Uterus (tissue), 4 donors: ENCODE data around the gene AKR1A1. TPM values are rescaled to one million over a fixed set of nuclear protein-coding genes. Genes with fewer than 3 reads are reported as not detected.

ENCODE experiments used
- DNase-seq, 2 donors: peaks; one replicate each; pipeline ENCODE4 v3.0.0-alpha.2; 2019 to 2020
- H3K27ac ChIP-seq, 2 donors: fragments of 200-600 bp; sonication (generic); 1 replicate in 1 of 2; 2 replicates in 1 of 2; pipeline ENCODE4 v1.5.1; 2016 to 2018
- H3K27me3 ChIP-seq, 2 donors: fragments of 200-600 bp; sonication (generic); one replicate each; pipeline ENCODE4 v1.5.1; 2018 to 2019; ENCODE audit warnings: control low read depth in 1 of 2
- H3K36me3 ChIP-seq, 2 donors: fragments of 200-600 bp; sonication (generic); one replicate each; pipeline ENCODE4 v1.5.1; 2019; ENCODE audit warnings: control low read depth in 1 of 2
- H3K4me1 ChIP-seq, 2 donors: fragments of 200-600 bp; sonication (generic); one replicate each; pipeline ENCODE4 v1.5.1; 2018 to 2019; ENCODE audit warnings: control low read depth in 1 of 2
- H3K4me3 ChIP-seq, 2 donors: fragments of 200-600 bp; sonication (generic); 1 replicate in 1 of 2; 2 replicates in 1 of 2; pipeline ENCODE4 v1.5.1; 2018 to 2019; ENCODE audit warnings: mild to moderate bottlenecking in 1 of 2
- H3K9me3 ChIP-seq, 2 donors: fragments of 200-600 bp; sonication (generic); one replicate each; pipeline ENCODE4 v1.5.1; 2019; ENCODE audit warnings: control low read depth in 1 of 2
- CTCF ChIP-seq, 4 experiments: fragments of 200-600 bp in 2 of 4; fragments of 450-650 bp in 2 of 4; sonication (generic) in 2 of 4; IDR thresholded peaks; one replicate each; pipeline ENCODE4 v1.5.1; 2016 to 2019; ENCODE audit warnings: antibody characterized with exemption in 4 of 4, mild to moderate bottlenecking in 2 of 4, moderate library complexity in 1 of 4
- POLR2A ChIP-seq, 2 donors: fragments of 450-650 bp; IDR thresholded peaks; one replicate each; pipeline ENCODE4 v1.6.1; 2016; ENCODE audit warnings: antibody characterized with exemption in 2 of 2, mild to moderate bottlenecking in 1 of 2, moderate library complexity in 1 of 2
- intact Hi-C: fragments of 100-400 bp; cut with DNase I; formaldehyde crosslinking; loops from one replicate; pipeline ENCODE4 v1.15.1; 2023; ENCODE audit warnings: low total_unique reads
- total RNA-seq, 4 donors: library from RNA; depleted of rRNA in 3 of 4; stranded (reverse); fragments of >200 nt in 3 of 4; gene quantifications; one replicate each; pipeline versions ENCODE4 v1.1.0 to v1.2.4, GENCODE V29; 2014 to 2023
- donor health status: DM: yes; HTN: yes; CAD: no.

AKR1A1 gene
- total RNA-seq, 4 donors from 2014 or later = 75.3 to 162 (median 106) TPM

DNA sequence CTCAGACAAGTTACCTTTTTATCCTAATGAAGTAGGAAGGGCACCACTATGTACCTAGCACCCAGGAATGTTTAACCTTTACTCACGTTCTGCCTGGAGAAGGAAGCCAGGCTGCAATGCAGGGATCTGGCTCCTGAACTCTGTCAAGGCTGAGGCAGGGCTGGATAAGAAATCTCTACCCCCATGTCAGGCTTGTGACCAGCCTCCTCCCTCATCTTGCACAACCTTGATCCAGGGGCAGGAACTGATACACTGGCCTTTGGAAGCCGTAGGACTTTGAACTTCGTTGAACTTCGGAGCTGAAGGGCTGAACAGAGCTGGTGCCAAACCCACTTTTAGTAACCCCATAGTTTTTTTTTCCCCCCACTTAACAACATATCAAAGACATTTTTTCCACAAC lies 8.0 kb upstream of the AKR1A1 start:
- H3K27me3 ChIP-seq = no peaks in the 10 kb centered on the region
- TF ChIP-seq CTCF (IDR thresholded peaks at IDR 0.05) (no peak), POLR2A (IDR thresholded peaks at IDR 0.05) (no peak)
- no peaks in the 10 kb centered on the region for H3K4me1 ChIP-seq
- H3K4me3 ChIP-seq = no peak overlapping the region
- no peak overlapping the region for H3K27ac ChIP-seq
- H3K36me3 ChIP-seq = no peaks in the 10 kb centered on the region
- H3K9me3 ChIP-seq = no peaks in the 10 kb centered on the region
- no peak for DNase-seq
- intact Hi-C loops = no loop called here

GRCh38 chr1:45543581-45544417 lies 6.8 kb upstream of the AKR1A1 start:
- H3K36me3 ChIP-seq = no peaks in the 10 kb centered on the region
- no peak overlapping the region for H3K4me3 ChIP-seq
- intact Hi-C loops = no loop called here
- no peaks in the 10 kb centered on the region for H3K4me1 ChIP-seq
- H3K27ac ChIP-seq = no peak overlapping the region
- no peak for DNase-seq
- no peaks in the 10 kb centered on the region for H3K27me3 ChIP-seq
- no peak for TF ChIP-seq CTCF (IDR thresholded peaks at IDR 0.05)
- no peaks in the 10 kb centered on the region for H3K9me3 ChIP-seq

DNA sequence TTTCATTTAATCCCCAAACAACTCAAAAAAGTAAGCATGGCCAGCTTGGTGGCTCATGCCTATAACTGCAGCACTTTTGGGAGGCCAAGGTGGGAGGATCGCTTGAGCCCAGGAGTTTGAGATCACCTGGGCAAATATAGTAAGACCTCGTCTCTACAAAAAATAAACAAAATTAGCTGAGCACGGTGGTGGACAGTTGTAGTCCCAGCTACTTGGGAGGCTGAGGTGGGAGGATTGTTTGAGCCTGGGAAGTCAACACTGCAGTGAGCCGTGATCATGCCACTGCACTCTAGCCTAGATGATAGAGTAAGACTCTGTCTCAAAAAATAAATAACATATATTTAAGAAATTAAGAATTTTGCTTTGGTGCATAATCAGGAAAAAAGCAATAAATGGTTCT lies 6.1 kb upstream of the AKR1A1 start:
- no peak overlapping the region for H3K27ac ChIP-seq
- no peak for DNase-seq
- intact Hi-C loops = no loop called here

DNA sequence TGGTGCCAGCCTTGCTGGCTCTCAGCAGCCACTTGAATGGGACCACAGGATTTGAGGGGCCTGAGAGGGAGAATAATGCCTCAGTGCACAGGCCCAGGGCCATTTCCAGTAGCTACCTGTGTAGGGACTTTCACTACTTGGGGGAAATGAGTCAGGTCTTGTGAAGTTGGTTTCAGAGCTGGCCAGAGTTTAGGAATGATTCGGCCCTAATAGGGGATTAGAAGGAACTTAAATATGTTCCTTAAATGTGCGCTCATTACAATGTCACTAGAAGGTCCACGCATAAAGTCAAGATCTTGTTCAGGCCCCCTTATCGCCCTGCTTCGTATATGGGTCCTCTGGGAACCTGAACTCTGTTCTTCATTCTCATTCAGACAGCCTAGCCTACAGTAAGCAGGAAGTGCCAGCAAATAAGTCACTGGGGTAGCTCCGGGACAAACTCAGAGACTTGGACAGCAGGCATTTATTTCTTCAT lies 5.6 kb upstream of the AKR1A1 start:
- Histone ChIP-seq H3K4me1 (no peaks in the 10 kb centered on the region), H3K4me3 (no peak overlapping the region), H3K27me3 (no peaks in the 10 kb centered on the region), H3K27ac (no peak overlapping the region), H3K9me3 (no peaks in the 10 kb centered on the region), H3K36me3 (no peaks in the 10 kb centered on the region)
- TF ChIP-seq POLR2A (IDR thresholded peaks at IDR 0.05) = no peak
- TF ChIP-seq CTCF (IDR thresholded peaks at IDR 0.05) = no peak
- DNase-seq = no peak
- intact Hi-C loops = no loop called here

More for the DNA sequence above, 6.1 kb upstream of the AKR1A1 start:
- no peak for TF ChIP-seq POLR2A (IDR thresholded peaks at IDR 0.05)
- no peak for TF ChIP-seq CTCF (IDR thresholded peaks at IDR 0.05)
- Histone ChIP-seq H3K4me1 (no peaks in the 10 kb centered on the region), H3K36me3 (no peaks in the 10 kb centered on the region), H3K4me3 (no peak overlapping the region), H3K27me3 (no peaks in the 10 kb centered on the region), H3K9me3 (no peaks in the 10 kb centered on the region)

DNA sequence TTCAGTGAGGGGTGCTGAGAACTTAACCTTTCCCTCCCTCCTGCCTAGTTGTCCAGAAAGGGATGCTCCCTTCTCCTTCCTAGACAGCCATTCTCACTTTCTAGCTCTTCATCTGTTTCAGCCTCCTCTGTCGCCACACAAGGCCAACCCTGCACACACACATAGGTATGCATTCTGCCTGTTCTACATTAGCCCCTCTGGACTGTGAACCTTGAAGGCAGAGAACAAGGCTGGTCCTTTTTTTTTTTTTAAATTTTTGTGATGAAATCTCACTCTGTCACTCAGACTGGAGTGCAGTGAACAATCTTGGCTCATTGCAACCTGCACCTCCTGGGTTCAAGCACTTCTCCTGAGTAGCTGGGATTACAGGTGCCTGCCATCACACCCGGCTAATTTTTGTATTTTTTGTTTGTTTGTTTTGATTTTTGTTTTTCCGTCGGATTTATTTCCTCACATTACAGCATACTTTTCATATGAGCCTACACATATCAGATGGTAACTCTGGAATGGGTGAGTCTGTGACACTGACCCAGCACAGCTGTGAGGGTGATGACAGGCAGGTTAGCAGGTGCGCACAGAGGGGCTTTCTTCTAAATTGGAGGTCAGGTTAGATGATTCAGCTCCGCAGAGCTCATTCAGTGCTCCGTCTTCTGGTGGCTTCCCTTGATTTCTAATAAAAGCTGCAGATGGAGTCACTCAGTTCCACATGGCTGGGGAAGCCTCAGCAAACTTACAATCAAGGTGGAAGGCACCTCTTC lies 4.9 kb upstream of the AKR1A1 start:
- no peaks in the 10 kb centered on the region for H3K27me3 ChIP-seq
- no peak for TF ChIP-seq CTCF (IDR thresholded peaks at IDR 0.05)
- TF ChIP-seq POLR2A (IDR thresholded peaks at IDR 0.05) = no peak
- no peaks in the 10 kb centered on the region for H3K4me1 ChIP-seq
- H3K9me3 ChIP-seq = no peaks in the 10 kb centered on the region
- H3K4me3 ChIP-seq = no peak overlapping the region
- no peak overlapping the region for H3K27ac ChIP-seq
- DNase-seq = no peak
- intact Hi-C loops = no loop called here
- H3K36me3 ChIP-seq = no peaks in the 10 kb centered on the region
